Epithelial cell of esophagus (primary cell): ENCODE results near the gene IL36B.
"Not testable (repeated sequence)": the region's sequence is repeated elsewhere in the genome, so short reads cannot be mapped to it uniquely, and the experiment has no call there.

ENCODE experiments used
- DNase-seq: peaks from one replicate; pipeline ENCODE4 v3.0.0; 2010; ENCODE audit warnings: low read depth
- H3K4me3 ChIP-seq: 2 replicates; pipeline ENCODE4 v1.5.1; 2011; ENCODE audit warnings: mild to moderate bottlenecking, low read length, control low read depth
- TF ChIP-seq, protein P1 (sequence below): IDR thresholded peaks from 2 replicates; pipeline ENCODE4 v1.5.1; 2011; ENCODE audit warnings: low read depth, mild to moderate bottlenecking, low read length, control low read depth, inconsistent platforms; ENCODE audit not compliant: insufficient read depth; ENCODE audit errors: missing control alignments

The IL36B gene

DNA sequence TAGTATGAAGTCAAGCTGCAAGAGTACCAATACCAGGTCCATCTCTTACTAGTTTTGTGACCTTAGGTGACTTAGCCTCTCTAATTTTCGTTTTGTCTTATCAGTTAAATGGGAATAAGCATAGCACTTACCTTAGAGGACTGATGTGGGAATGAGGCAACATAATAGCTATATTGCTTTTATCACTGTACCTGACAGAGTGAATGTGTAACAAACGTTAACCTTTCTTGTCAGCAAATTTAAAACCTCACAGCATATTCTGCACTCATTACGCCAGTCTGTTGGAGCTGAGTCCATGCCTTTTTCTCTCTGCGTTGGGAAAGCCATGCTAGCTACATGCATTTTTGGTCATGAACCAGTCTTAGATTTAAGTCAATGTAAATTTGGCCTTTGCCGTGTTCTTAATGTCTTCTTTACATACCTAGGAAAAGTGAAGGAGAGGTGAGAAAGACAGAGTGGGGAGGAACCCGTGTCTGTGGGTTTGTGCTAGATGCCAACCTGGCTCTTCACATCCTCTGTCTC is at the start of gene IL36B:
Gene IL36B, minus strand, starts transcription at position 472 of the 522 bp plus-strand sequence.
- H3K4me3 ChIP-seq, result no peak within 1 kb of the TSS
- DNase-seq, result no peak
- TF ChIP-seq, protein P1, sequence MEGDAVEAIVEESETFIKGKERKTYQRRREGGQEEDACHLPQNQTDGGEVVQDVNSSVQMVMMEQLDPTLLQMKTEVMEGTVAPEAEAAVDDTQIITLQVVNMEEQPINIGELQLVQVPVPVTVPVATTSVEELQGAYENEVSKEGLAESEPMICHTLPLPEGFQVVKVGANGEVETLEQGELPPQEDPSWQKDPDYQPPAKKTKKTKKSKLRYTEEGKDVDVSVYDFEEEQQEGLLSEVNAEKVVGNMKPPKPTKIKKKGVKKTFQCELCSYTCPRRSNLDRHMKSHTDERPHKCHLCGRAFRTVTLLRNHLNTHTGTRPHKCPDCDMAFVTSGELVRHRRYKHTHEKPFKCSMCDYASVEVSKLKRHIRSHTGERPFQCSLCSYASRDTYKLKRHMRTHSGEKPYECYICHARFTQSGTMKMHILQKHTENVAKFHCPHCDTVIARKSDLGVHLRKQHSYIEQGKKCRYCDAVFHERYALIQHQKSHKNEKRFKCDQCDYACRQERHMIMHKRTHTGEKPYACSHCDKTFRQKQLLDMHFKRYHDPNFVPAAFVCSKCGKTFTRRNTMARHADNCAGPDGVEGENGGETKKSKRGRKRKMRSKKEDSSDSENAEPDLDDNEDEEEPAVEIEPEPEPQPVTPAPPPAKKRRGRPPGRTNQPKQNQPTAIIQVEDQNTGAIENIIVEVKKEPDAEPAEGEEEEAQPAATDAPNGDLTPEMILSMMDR, result no peak

DNA sequence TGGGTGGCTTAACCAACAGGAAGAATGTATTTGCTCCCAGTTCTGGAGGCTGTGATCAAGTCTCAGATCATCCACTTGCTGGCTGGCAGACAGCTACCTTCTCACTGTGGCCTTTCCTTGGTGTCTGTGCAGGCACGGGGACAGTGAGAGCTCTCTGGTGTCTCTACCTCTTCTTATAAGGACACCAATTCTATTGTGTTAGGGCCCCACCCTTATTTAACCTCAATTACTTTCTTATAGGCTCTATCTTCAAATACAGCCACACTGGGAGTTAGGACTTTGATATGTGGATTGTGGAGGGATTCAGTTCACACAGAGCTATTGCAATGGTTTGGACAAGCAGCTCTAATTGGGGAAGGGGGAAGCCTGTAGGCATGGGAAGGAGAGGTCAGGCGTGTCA is 49.5 kb upstream of the IL36B start:
- DNase-seq, result no peak
- TF ChIP-seq, protein P1, result no peak
- H3K4me3 ChIP-seq, result no peak overlapping the region

DNA sequence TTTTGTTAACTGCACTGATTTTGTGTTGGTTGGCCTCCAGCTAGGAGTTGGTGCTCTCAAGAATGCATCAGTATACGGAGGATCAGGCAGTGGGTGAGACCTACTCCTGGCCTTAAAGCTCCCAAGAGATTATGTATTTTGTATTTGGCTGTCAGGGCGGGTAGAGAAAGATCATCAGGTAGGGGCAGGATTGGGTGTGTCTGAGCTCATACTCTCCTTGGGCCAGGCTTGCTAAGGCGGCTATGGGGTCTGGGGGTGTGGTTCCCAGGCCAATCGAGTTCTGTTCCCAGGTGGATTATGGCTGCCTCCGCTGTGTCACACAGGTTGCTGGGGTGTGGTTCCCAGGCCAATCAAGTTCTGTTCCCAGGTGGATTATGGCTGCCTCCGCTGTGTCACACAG is 45.9 kb upstream of the IL36B start:
- H3K4me3 ChIP-seq, result no peak overlapping the region
- TF ChIP-seq, protein P1, result no peak
- no peak for DNase-seq

DNA sequence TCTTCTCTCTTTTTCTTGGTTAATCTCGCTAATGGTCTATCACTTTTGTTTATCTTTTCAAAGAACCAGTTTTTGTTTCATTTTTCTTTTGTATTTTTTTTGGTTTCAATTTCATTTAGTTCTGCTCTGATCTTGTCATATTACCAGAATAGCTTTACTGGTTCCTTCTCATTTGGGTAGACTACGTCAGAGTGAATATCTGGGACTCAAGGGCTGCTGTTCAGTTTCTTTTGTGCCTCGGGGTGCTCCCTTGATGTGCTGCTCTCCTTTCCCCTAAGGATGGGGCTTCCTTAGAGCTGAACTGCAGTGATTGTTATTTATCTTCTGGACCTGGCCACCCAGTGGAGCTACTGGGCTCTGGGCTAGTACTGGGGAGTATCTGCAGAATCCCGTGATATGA is 45.4 kb upstream of the IL36B start:
- TF ChIP-seq, protein P1, result no peak
- H3K4me3 ChIP-seq, result no peak overlapping the region
- DNase-seq, result no peak

DNA sequence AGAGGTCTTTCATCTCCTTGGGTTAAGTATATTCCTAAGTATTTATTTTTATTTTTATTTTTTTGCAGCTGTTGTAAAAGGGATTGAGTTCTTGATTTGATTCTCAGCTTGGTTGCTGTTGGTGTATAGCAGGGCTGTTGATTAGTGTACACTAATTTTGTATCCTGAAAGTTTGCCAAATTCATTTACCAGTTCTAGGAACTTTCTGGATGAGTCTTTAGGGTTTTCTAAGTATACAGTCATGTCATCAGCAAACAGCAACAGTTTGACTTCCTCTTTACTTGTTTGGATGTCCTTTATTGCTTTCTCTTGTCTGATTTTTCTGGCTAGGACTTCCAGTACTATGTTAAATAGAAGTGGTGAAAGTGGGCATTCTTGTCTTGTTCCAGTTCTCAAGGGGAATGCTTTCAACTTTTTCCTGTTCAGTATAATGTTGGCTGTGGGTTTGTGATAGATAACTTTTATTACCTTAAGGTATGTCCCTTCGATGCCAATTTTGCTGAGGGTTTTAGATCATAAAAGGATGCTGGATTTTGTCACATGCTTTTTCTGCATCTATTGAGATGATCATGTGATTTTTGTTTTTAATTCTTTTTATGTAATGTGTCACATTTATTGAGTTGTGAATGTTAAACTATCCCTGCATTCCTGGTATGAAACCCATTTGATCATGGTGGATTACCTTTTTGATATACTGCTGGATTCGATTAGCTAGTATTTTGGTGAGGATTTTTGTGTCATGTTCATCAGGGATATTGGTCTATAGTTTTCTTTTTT is 44.4 kb upstream of the IL36B start:
- H3K4me3 ChIP-seq, DNase-seq: not testable (repeated sequence)

DNA sequence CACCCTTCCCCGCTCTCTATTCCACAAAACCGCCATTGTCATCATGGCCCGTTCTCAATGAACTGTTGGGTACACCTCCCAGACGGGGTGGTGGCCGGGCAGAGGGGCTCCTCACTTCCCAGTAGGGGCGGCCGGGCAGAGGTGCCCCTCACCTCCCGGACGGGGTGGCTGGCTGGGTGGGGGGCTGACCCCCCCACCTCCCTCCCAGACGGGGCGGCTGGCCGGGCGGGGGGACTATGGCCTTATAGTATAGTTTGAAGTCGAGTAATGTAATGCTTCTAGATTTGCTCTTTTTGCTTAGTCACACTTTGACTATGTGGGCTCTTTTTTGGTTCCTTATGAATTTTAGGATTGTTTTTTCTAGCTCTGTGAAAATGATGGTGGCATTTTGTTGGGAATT is 43.6 kb upstream of the IL36B start:
- not testable (repeated sequence) for DNase-seq, H3K4me3 ChIP-seq

DNA sequence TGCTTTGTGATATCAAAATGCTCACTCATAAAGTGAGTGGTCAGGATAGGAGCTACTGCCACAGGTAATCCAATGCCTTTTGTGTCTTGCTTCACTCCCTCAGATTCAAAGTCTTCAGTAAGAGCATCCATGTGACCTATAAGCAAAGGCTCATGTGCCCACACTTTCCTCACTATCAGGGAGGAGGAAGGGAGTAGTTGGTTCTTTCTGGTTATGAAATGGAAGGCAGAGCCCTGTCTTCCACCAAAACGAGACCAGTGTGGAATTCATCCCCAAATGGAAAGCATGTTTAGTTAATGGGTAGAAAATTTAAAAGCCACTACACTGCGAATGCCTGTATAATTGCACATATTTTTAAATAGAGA is 40.9 kb upstream of the IL36B start:
- no peak overlapping the region for H3K4me3 ChIP-seq
- TF ChIP-seq, protein P1, result no peak
- DNase-seq, result no peak

DNA sequence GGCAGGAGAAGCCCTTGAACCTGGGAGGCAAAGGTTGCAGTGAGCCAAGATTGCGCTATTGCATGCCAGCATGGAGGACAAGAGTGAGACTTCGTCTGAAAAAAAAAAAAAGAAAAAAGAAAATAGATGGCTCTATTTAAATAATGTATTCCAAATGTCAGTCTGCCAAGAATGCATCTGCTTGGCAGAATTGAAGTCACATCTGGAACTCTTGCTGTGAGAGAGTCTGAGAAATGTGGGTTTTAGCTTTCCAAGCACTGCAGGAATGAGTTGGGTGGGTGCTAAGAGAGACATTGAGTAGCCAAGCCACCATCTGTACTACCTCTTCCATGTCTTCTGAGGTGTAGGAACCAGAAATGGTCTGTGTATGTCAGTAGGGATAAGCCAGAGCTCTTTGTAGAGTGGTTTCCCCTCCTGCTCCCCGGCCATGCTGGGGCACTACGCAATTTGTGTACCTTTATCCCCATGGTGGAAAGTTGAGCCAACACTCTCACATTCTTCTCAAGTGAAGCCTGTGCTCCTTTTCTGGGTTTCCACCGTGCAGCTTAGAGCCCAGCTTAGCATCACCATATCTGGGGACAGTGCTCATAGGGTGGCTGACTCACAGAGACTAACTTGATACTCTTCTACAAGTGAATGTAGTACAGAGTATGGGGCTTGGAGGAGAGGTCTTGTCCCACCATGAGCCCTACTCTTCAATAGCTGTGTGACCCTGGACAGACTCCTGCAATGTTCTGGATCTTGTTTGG is 40.4 kb upstream of the IL36B start:
- H3K4me3 ChIP-seq, result no peak overlapping the region
- TF ChIP-seq, protein P1, result no peak
- no peak for DNase-seq
